Endothelial cell of umbilical vein (primary cell): ENCODE results near the gene ZBTB17. TPM values are rescaled to one million over a fixed set of nuclear protein-coding genes. Genes with fewer than 3 reads are reported as not detected.
"Not testable (repeated sequence)": the region's sequence is repeated elsewhere in the genome, so short reads cannot be mapped to it uniquely, and the experiment has no call there.

ENCODE experiments used
- BruUV-seq: library from RNA; stranded (reverse); fragments of 400-500 nt; replicated peaks from 2 replicates; lab custom pipeline; 2021; lab: Mats Ljungman, UMichigan
- CTCF ChIA-PET: fragments of 300-600, 350-600 bp; sonication (Branson Sonifier 250); formaldehyde crosslinking; loops from one replicate; lab custom pipeline; 2021; ENCODE audit warnings: antibody characterized with exemption, inconsistent platforms; lab: Charles Lee
- POLR2A ChIA-PET: fragments of 300-600, 350-600 bp; sonication (Branson Sonifier 250); formaldehyde crosslinking; loops from one replicate; lab custom pipeline; 2021; ENCODE audit warnings: antibody characterized with exemption, inconsistent platforms; lab: Charles Lee
- DNase-seq: peaks from one replicate; pipeline ENCODE4 v3.0.0-alpha.2; 2011; ENCODE audit warnings: low read depth, low spot score
- FAIRE-seq: peaks from 2 replicates; lab custom pipeline; 2011; peaks lifted over from hg19 to GRCh38; lab: Jason Lieb, UNC
- H2AFZ ChIP-seq: 2 replicates; pipeline ENCODE4 v1.6.0; 2012; ENCODE audit warnings: low read depth, low read length, control low read depth, inconsistent platforms
- H3K27ac ChIP-seq: 2 replicates; pipeline ENCODE4 v1.5.1; 2011; ENCODE audit warnings: low read depth, mild to moderate bottlenecking, control low read depth, low read length, moderate library complexity; ENCODE audit not compliant: insufficient read depth
- H3K27me3 ChIP-seq, 2 experiments: 2 replicates each; pipeline versions ENCODE4 v1.6.0 to v1.6.1; 2011; ENCODE audit warnings: low read length in 2 of 2, mixed read lengths in 1 of 2; ENCODE audit not compliant: control insufficient read depth in 2 of 2, insufficient read depth in 2 of 2
- H3K36me3 ChIP-seq, 2 experiments: 2 replicates in 1 of 2; 3 replicates in 1 of 2; pipeline ENCODE4 v1.5.1; 2011; ENCODE audit warnings: low read length in 2 of 2, mild to moderate bottlenecking in 1 of 2, moderate library complexity in 1 of 2; ENCODE audit not compliant: control insufficient read depth in 2 of 2, insufficient read depth in 2 of 2; ENCODE audit errors: extremely low read depth in 1 of 2
- H3K4me1 ChIP-seq: 3 replicates; pipeline ENCODE4 v1.5.1; 2011; ENCODE audit warnings: mild to moderate bottlenecking, low read length; ENCODE audit not compliant: control insufficient read depth, insufficient read depth; ENCODE audit errors: extremely low read depth
- H3K4me2 ChIP-seq: 2 replicates; pipeline ENCODE4 v1.6.1; 2011; ENCODE audit warnings: low read length, control low read depth, mixed read lengths; ENCODE audit not compliant: insufficient read depth
- H3K4me3 ChIP-seq, 3 experiments: fragments of 200-600 bp in 1 of 3; sonication (generic), shearing (Covaris generic) in 1 of 3; replicated peaks in 1 of 3; 2 replicates each; pipeline ENCODE4 v1.5.1; 2011 to 2016; ENCODE audit warnings: control low read depth in 3 of 3, low read length in 3 of 3, mild to moderate bottlenecking in 2 of 3, inconsistent platforms in 1 of 3, low read depth in 1 of 3, moderate library complexity in 1 of 3; ENCODE audit not compliant: insufficient read depth in 1 of 3
- H3K79me2 ChIP-seq: 2 replicates; pipeline ENCODE4 v1.6.0; 2012; ENCODE audit warnings: low read length, inconsistent platforms; ENCODE audit not compliant: control insufficient read depth, insufficient read depth
- H3K9ac ChIP-seq: replicated peaks from 2 replicates; pipeline ENCODE3; 2011; ENCODE audit warnings: low read length, control low read depth; ENCODE audit not compliant: insufficient read depth; ENCODE audit errors: extremely low read depth
- H3K9me1 ChIP-seq: replicated peaks from 3 replicates; pipeline ENCODE4 v1.6.0; 2011; ENCODE audit warnings: mild to moderate bottlenecking, low read length; ENCODE audit not compliant: control insufficient read depth, insufficient read depth; ENCODE audit errors: extremely low read depth
- H3K9me3 ChIP-seq: replicated peaks from 2 replicates; pipeline ENCODE4 v1.5.1; 2012; ENCODE audit warnings: low read length, inconsistent platforms; ENCODE audit not compliant: control insufficient read depth, insufficient read depth
- H4K20me1 ChIP-seq: replicated peaks from 2 replicates; pipeline ENCODE3; 2011; ENCODE audit warnings: mild to moderate bottlenecking, low read length; ENCODE audit not compliant: control insufficient read depth, insufficient read depth; ENCODE audit errors: extremely low read depth
- CTCF ChIP-seq, 2 donors: IDR thresholded peaks; 1 replicate in 1 of 2; 2 replicates in 1 of 2; pipeline ENCODE4 v1.5.1; 2011; ENCODE audit warnings: low read length in 2 of 2, mild to moderate bottlenecking in 2 of 2, moderate library complexity in 2 of 2, control low read depth in 1 of 2, inconsistent platforms in 1 of 2, low read depth in 1 of 2; ENCODE audit not compliant: insufficient read depth in 1 of 2; ENCODE audit errors: extremely low read depth in 1 of 2
- EZH2 ChIP-seq: IDR thresholded peaks from 2 replicates; pipeline ENCODE4 v1.6.1; 2012; ENCODE audit warnings: borderline replicate concordance, low read depth, mild to moderate bottlenecking, moderate library complexity, low read length, inconsistent platforms; ENCODE audit not compliant: severe bottlenecking
- FOS ChIP-seq: IDR thresholded peaks from 2 replicates; pipeline ENCODE4 v1.6.1; 2011; ENCODE audit warnings: mild to moderate bottlenecking, low read length, moderate library complexity, borderline replicate concordance; ENCODE audit not compliant: insufficient read depth
- GATA2 ChIP-seq: IDR thresholded peaks from 2 replicates; pipeline ENCODE4 v1.7.0; 2011; ENCODE audit warnings: low read depth, mild to moderate bottlenecking, moderate library complexity, mixed read lengths, low read length; ENCODE audit not compliant: insufficient read length, insufficient read depth
- JUN ChIP-seq: IDR thresholded peaks from 2 replicates; pipeline ENCODE4 v1.6.1; 2011; ENCODE audit warnings: borderline replicate concordance, low read depth; ENCODE audit not compliant: insufficient read length, insufficient read depth
- MAX ChIP-seq: IDR thresholded peaks from 2 replicates; pipeline ENCODE4 v1.6.1; 2011; ENCODE audit not compliant: insufficient read depth, insufficient read length
- MYC ChIP-seq: IDR thresholded peaks from one replicate; pipeline ENCODE4 v1.6.1; 2011; ENCODE audit warnings: mild to moderate bottlenecking, low read depth, low read length
- POLR2A ChIP-seq: IDR thresholded peaks from 2 replicates; pipeline ENCODE4 v1.6.1; 2012; ENCODE audit warnings: low read depth, mild to moderate bottlenecking, control low read depth, low read length
- POLR2AphosphoS5 ChIP-seq: IDR thresholded peaks from 2 replicates; pipeline ENCODE4 v1.6.1; 2012; ENCODE audit warnings: low read depth, mild to moderate bottlenecking, control low read depth, low read length, moderate library complexity; ENCODE audit not compliant: insufficient read depth
- dilution Hi-C: fragments of 300-500 bp; cut with MboI; formaldehyde crosslinking; loops from one replicate; pipeline ENCODE4 v1.15.0; 2019; ENCODE audit warnings: low sequenced_read_pairs; ENCODE audit not compliant: extremely low pct_ligation_motif_present
- intact Hi-C: fragments of 100-400 bp; cut with micrococcal nuclease; formaldehyde crosslinking; loops from one replicate; pipeline ENCODE4 v1.10.0; 2022
- polyA plus RNA-seq, 4 experiments: library from polyadenylated mRNA; depleted of rRNA in 3 of 4; stranded (reverse) in 3 of 4; unstranded in 1 of 4; fragments of >200 nt; gene quantifications; 2 replicates each; pipeline versions ENCODE4 v1.2.1 to v1.2.3, GENCODE V29; 2011 to 2012; ENCODE audit warnings: missing spikeins in 1 of 4
- total RNA-seq: library from RNA; stranded (reverse); gene quantifications from 2 replicates; pipeline ENCODE4 v1.2.3, GENCODE V29; 2021

Gene ZBTB17
- total and polyA plus RNA-seq, 2 donors (not counting 3 experiments of a cell fraction or from before 2014, with no cell fraction given): 43.9 to 72.7 TPM

GRCh38 chr1:15928971-15929965, 46.6 kb downstream of the ZBTB17 start:
- CTCF ChIA-PET: interaction anchor here (0.8 to 1.2 kb wide), 2 partner anchors 65 to 138 kb away, joined by 3 to 4 read pairs; no protein-coding TSS in a partner anchor
- FAIRE-seq: no peak

GRCh38 chr1:15926448-15926847, 49.5 kb downstream of the ZBTB17 start:
- H3K27me3 ChIP-seq, H3K4me3 ChIP-seq, dilution Hi-C loops, H3K9me1 ChIP-seq, H3K4me1 ChIP-seq, H3K9ac ChIP-seq, intact Hi-C loops, H4K20me1 ChIP-seq, FAIRE-seq, H3K79me2 ChIP-seq, H2AFZ ChIP-seq, H3K4me2 ChIP-seq, DNase-seq, BruUV-seq, H3K27ac ChIP-seq, H3K9me3 ChIP-seq: not testable (repeated sequence)
- H3K36me3 ChIP-seq: peaks cover 23 to 27% of the 10 kb centered on the region in 2 experiments
- ChIA-PET CTCF (interaction anchor here (0.7 to 2.4 kb wide), 4 partner anchors 12 to 135 kb away, joined by 3 to 11 read pairs (median 4); no protein-coding TSS in a partner anchor), POLR2A (interaction anchor here (1.9 kb wide), 1 partner anchor 11 kb away, joined by 4 read pairs; no protein-coding TSS in a partner anchor)

More at GRCh38 chr1:15928971-15929965, 46.6 kb downstream of the ZBTB17 start:
- Histone ChIP-seq H3K79me2 (no peaks in the 10 kb centered on the region), H3K36me3 (peaks cover 23 to 47% of the 10 kb centered on the region in 2 experiments), H4K20me1 (no peaks in the 10 kb centered on the region), H3K4me2 (no peak overlapping the region), H3K27ac (no peak overlapping the region), H3K9me3 (no peaks in the 10 kb centered on the region), H2AFZ (no peak overlapping the region), H3K4me1 (no peaks in the 10 kb centered on the region), H3K9me1 (no peaks in the 10 kb centered on the region), H3K9ac (no peak overlapping the region), H3K27me3 (no peaks in the 10 kb centered on the region), H3K4me3 (no peak overlapping the region)
- DNase-seq: no peak
- POLR2A ChIA-PET: no interaction called here
- TF ChIP-seq JUN (no peak), EZH2 (no peak), GATA2 (no peak), MAX (no peak), POLR2A (no peak), CTCF (IDR thresholded peaks at IDR 0.05; ENCODE audit: extremely low read depth in 1 of 2, insufficient read depth in 1 of 2, low read depth in 1 of 2, low read length in 2 of 2) (no peak), POLR2AphosphoS5 (no peak), FOS (no peak), MYC (no peak)
- dilution Hi-C loops (no loop called here), intact Hi-C loops (no loop called here)
- no TSS peak for BruUV-seq
